Activated T-helper 17 cell treated with anti-CD3 and anti-CD28 coated beads, Interleukin-2, amount 50 U/mL, for 72 hours (primary cell): ENCODE results near the gene STIP1. TPM values are rescaled to one million over a fixed set of nuclear protein-coding genes. Genes with fewer than 3 reads are reported as not detected.

ENCODE experiments used
- ATAC-seq: fragments of 150-1000 bp; cut with Tn5 transposase; replicated peaks from 2 replicates; pipeline ENCODE4 v1.10.0; 2021; ENCODE audit warnings: mild to moderate bottlenecking, moderate library complexity
- H3K27ac Mint-ChIP-seq: one replicate; pipeline ENCODE4 v1.8.0; 2022; ENCODE audit warnings: mixed read lengths
- H3K27me3 Mint-ChIP-seq: one replicate; pipeline ENCODE4 v1.8.0; 2022; ENCODE audit warnings: mixed read lengths
- H3K36me3 Mint-ChIP-seq: one replicate; pipeline ENCODE4 v1.8.0; 2022; ENCODE audit warnings: low read depth, mild to moderate bottlenecking, mixed read lengths
- H3K4me1 Mint-ChIP-seq: one replicate; pipeline ENCODE4 v1.8.0; 2022; ENCODE audit warnings: mixed read lengths
- H3K4me3 Mint-ChIP-seq: one replicate; pipeline ENCODE4 v1.8.0; 2022; ENCODE audit warnings: mild to moderate bottlenecking, mixed read lengths
- H3K9me3 Mint-ChIP-seq: one replicate; pipeline ENCODE4 v1.8.0; 2022; ENCODE audit warnings: mixed read lengths
- total RNA-seq, 2 donors: library from RNA; stranded (reverse); gene quantifications; one replicate each; pipeline ENCODE4 v1.2.3, GENCODE V29; 2022

The STIP1 gene
- total RNA-seq, 2 donors from 2014 or later, result 259 to 462 TPM

DNA sequence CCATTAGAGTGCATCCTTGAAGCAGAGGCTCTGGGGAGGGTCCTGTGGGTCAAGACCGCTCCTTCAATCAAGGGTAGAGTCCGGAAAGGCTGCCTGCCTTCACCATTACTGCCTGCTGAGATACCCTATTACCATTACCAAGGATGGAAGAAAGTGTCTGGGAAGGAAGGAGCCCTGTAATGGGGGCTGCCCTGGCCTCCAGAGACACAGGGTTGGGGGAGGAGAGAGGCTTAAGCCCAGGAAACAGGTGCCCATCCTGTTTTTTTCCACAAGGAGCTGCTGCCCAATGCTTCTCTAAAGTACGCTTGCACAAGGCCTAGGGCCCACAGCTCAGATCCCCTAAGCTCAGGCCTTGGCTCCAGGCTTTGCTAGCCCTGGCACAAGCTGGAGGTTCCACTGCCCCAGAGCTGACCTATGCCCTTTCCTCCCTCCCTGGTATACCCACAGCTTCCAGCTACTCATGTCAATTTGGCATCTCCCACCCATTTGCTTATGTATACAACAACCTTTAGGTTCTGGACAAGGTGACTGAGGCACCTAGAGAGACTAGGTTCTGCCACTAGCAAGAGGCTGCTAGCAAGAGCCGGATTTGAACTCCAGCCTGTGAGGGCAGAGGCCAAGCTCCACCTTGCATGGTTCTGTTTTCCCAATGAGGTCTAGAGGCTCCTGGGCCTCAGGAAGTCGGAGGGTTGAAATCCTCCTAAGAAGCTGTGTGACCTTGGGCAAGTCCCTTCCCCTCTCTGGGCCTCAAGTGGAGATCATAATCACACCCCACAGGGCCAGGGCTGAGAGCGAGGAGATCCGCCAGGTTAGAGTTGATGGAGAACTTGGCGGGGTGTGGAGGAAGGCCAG is 63.8 kb downstream of the STIP1 start:
- Mint-ChIP-seq H3K27ac (no peak overlapping the region), H3K4me1 (peaks cover 9% of the 10 kb centered on the region), H3K4me3 (peak overlapping the region; percentile 92), H3K27me3 (no peaks in the 10 kb centered on the region), H3K36me3 (peaks cover 24% of the 10 kb centered on the region), H3K9me3 (no peaks in the 10 kb centered on the region)
- no peak for ATAC-seq

GRCh38 chr11:64250415-64251015 is 64.5 kb downstream of the STIP1 start:
- H3K27ac Mint-ChIP-seq, result no peak overlapping the region
- peak overlapping the region; percentile 92 for H3K4me3 Mint-ChIP-seq
- no peaks in the 10 kb centered on the region for H3K9me3 Mint-ChIP-seq
- ATAC-seq, result no peak
- peaks cover 9% of the 10 kb centered on the region for H3K4me1 Mint-ChIP-seq
- H3K27me3 Mint-ChIP-seq, result no peaks in the 10 kb centered on the region
- peaks cover 17% of the 10 kb centered on the region for H3K36me3 Mint-ChIP-seq

GRCh38 chr11:64251016-64251752 is 65.2 kb downstream of the STIP1 start, which contains the start of gene PLCB3:
Gene PLCB3 (plus strand): TSS chr11:64251530. CDS start chr11:64251650, 120 bp downstream.
- peak within 1 kb of the TSS; percentile 92 for H3K4me3 Mint-ChIP-seq
- H3K4me1 Mint-ChIP-seq, result peaks cover 9% of the 10 kb centered on the region
- peak within 1 kb of the TSS; percentile 85 for H3K27ac Mint-ChIP-seq
- no peaks in the 10 kb centered on the region for H3K27me3 Mint-ChIP-seq
- peak; percentile 77 for ATAC-seq
- no peaks in the 10 kb centered on the region for H3K9me3 Mint-ChIP-seq
- H3K36me3 Mint-ChIP-seq, result peaks cover 11% of the 10 kb centered on the region

DNA sequence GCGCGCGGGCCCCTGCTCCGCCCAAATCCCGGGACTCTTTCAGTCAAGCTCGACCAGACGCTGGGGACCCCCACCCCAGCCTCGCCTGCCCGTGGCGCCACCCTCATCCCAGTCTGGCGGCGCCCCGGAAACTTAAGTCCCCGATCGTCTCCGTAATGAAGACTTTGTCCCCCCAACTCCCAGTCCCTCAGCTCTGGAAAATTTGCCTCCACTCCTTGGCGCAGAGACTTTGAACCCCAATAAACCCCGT is 65.7 kb downstream of the STIP1 start:
- no peaks in the 10 kb centered on the region for H3K9me3 Mint-ChIP-seq
- ATAC-seq, result no peak
- peak overlapping the region; percentile 92 for H3K4me3 Mint-ChIP-seq
- H3K27me3 Mint-ChIP-seq, result no peaks in the 10 kb centered on the region
- H3K36me3 Mint-ChIP-seq, result peaks cover 10% of the 10 kb centered on the region
- peak overlapping the region; percentile 85 for H3K27ac Mint-ChIP-seq
- H3K4me1 Mint-ChIP-seq, result peaks cover 9% of the 10 kb centered on the region

DNA sequence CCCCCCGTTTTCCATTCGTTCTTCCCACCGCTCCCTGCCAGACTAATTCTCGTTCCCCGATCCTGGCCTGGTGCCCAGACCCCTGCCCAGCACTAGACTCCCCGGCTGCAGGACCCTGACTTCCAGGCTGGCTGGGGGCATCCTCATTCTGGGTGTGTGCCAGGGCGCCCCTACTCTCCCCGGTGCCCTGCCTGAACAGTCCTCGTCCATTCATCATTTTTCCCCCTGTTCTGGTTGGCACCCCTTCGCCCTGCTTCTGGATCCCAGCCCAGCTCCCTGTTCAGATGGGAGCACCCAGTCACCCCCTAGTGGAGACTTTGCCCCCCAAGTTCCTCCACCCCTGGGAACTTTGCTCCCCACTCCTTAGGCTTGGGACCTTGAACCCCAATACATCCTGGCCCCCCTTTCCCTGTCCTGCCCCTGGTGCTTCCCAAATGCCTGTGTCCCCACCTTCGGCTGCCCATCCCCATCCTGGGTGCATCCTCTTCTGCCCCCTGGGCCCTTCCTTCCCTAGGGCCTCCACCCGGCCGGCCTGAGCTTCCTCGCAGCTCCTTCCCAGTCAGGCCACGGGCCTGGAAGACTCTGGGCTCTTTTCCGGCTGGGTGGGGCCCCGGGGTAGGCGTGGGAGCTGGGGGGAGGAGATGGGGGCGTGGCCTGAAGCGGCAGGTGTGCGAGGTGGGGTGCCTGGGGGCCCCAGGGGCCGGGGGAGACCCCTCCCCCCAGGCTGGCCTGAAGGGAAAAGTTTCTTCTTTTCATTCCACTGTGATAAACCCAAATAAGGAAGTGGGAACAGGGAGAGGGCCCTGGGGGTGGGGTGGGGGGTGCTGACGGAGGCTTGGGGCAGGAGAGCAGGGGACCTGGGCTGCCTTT is 66.3 kb downstream of the STIP1 start:
- H3K27me3 Mint-ChIP-seq, result no peaks in the 10 kb centered on the region
- H3K36me3 Mint-ChIP-seq, result peaks cover 6% of the 10 kb centered on the region
- H3K4me3 Mint-ChIP-seq, result peak overlapping the region; percentile 92
- peaks cover 9% of the 10 kb centered on the region for H3K4me1 Mint-ChIP-seq
- H3K27ac Mint-ChIP-seq, result peak overlapping the region; percentile 85
- no peak for ATAC-seq
- no peaks in the 10 kb centered on the region for H3K9me3 Mint-ChIP-seq

GRCh38 chr11:64253043-64253442 is 67.1 kb downstream of the STIP1 start:
- Mint-ChIP-seq H3K27me3 (no peaks in the 10 kb centered on the region), H3K27ac (no peak overlapping the region), H3K9me3 (no peaks in the 10 kb centered on the region), H3K4me1 (peaks cover 6% of the 10 kb centered on the region), H3K36me3 (peaks cover 12% of the 10 kb centered on the region), H3K4me3 (peak overlapping the region; percentile 92)
- no peak for ATAC-seq

DNA sequence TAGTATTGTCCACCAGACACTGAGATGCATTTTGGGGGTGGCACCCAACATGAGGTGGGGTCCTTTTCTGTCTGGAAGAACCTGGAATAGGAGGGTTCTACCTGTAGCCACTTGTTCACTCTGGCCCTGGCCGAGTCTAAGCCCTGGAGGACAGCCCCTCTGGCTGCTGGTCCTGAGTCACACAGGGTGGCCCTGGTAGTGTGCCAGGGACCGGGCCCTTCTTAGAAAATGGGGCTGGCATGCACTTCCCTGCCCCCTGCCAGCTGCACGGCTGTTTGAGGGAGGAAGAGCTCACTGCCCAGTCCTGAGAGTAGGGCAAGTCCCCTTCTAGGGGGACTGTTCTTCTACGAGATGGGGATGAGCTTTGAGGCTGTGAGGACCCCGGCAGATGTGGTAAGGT is 67.5 kb downstream of the STIP1 start:
- Mint-ChIP-seq H3K27ac (no peak overlapping the region), H3K9me3 (no peaks in the 10 kb centered on the region), H3K27me3 (no peaks in the 10 kb centered on the region), H3K4me1 (peaks cover 6% of the 10 kb centered on the region), H3K36me3 (peaks cover 15% of the 10 kb centered on the region), H3K4me3 (peak overlapping the region; percentile 92)
- no peak for ATAC-seq

Other genes starting within 250 kb of the STIP1 start
- gene NAA40, start 247.2 kb upstream of the STIP1 start, total RNA-seq, result 10 to 100 TPM; 20.2 to 30.9 TPM
- gene COX8A, start 211.6 kb upstream of the STIP1 start, total RNA-seq, result 100 to 1,000 TPM; 329 to 461 TPM
- 10 to 100 TPM; 59.4 to 84.2 TPM for gene OTUB1, start 199.7 kb upstream of the STIP1 start, total RNA-seq
- not detected for gene FLRT1, start 150.2 kb upstream of the STIP1 start, total RNA-seq
- 1 to 10 TPM; 5.4 to 9.6 TPM for gene MACROD1, start 20.1 kb upstream of the STIP1 start, total RNA-seq
- 100 to 1,000 TPM; 172 to 191 TPM for gene FERMT3, start 20.6 kb downstream of the STIP1 start, total RNA-seq
- gene TRPT1, start 40.0 kb downstream of the STIP1 start, total RNA-seq, result 10 to 100 TPM; 20.3 to 48.4 TPM
- gene NUDT22, start 40.1 kb downstream of the STIP1 start, total RNA-seq, result 10 to 100 TPM; 77.4 to 98.4 TPM
- gene DNAJC4, start 44.4 kb downstream of the STIP1 start, total RNA-seq, result 10 to 100 TPM; 19.9 to 39.7 TPM
- gene VEGFB, start 48.4 kb downstream of the STIP1 start, total RNA-seq, result 10 to 100 TPM; 74.1 to 83.5 TPM
- gene FKBP2, start 54.9 kb downstream of the STIP1 start, total RNA-seq, result 10 to 100 TPM; 16.3 to 45.2 TPM
- gene PPP1R14B, start 60.8 kb downstream of the STIP1 start, total RNA-seq, result 100 to 1,000 TPM; 236 to 276 TPM
- 10 to 100 TPM; 13.1 to 22.8 TPM for gene PLCB3, start 65.4 kb downstream of the STIP1 start, total RNA-seq
- gene BAD, start 98.5 kb downstream of the STIP1 start, total RNA-seq, result 10 to 100 TPM; 21.5 to 38.5 TPM
- gene GPR137, start 99.7 kb downstream of the STIP1 start, total RNA-seq, result 10 to 100 TPM; 40.6 to 41.4 TPM
- gene KCNK4, start 105.1 kb downstream of the STIP1 start, total RNA-seq, result not detected
- not detected for gene CATSPERZ, start 114.2 kb downstream of the STIP1 start, total RNA-seq
- gene ESRRA, start 119.4 kb downstream of the STIP1 start, total RNA-seq, result 10 to 100 TPM; 31.2 to 55.7 TPM
- 100 to 1,000 TPM; 157 to 218 TPM for gene TRMT112, start 131.4 kb downstream of the STIP1 start, total RNA-seq
- gene PRDX5, start 131.9 kb downstream of the STIP1 start, total RNA-seq, result 100 to 1,000 TPM; 124 to 164 TPM
- gene CCDC88B, start 154.0 kb downstream of the STIP1 start, total RNA-seq, result 100 to 1,000 TPM; 120 to 125 TPM
- 10 to 100 TPM; 14.8 to 33.3 TPM for gene RPS6KA4, start 173.0 kb downstream of the STIP1 start, total RNA-seq